ENCODE data around the gene RALGDS.
"Not testable (repeated sequence)": the region's sequence is repeated elsewhere in the genome, so short reads cannot be mapped to it uniquely, and the experiment has no call there.

The RALGDS gene

DNA sequence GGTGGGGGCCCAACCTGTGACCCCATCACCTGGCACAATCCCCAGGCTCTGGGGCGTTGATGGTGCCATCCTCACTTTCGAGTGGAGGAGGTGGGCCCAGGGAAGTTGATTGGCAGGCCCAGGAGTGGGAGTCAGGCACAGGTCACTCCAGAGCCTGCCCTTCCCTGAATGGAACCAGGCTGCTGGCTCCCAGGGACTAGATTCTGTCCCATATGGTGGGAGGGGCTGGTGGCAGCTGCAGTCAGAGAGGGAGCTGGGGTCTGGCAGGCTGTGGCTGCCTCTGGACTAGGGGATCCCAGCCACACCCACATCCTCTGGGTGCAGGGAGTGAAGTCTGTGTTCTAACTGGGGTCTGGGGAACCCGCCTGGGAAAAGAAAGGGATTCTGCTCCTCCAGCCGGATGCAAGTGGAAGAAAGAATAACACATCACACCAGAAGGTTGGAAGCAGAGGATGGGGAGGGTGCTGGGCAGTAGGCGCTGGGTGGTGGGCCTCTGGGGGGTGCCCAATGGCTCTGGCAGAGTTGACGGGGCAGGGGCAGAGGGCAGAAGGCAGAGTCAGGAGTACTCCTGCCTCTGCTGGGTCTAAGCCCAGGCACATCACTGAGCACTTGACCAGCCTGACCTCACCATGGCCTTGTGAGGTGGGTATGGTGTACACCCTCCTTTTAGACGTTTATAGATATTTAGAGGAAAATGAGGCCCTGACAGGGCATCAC, 33.5 kb downstream of the RALGDS start:
- DNase-seq (ENCODE audit: low read depth), result no peak

DNA sequence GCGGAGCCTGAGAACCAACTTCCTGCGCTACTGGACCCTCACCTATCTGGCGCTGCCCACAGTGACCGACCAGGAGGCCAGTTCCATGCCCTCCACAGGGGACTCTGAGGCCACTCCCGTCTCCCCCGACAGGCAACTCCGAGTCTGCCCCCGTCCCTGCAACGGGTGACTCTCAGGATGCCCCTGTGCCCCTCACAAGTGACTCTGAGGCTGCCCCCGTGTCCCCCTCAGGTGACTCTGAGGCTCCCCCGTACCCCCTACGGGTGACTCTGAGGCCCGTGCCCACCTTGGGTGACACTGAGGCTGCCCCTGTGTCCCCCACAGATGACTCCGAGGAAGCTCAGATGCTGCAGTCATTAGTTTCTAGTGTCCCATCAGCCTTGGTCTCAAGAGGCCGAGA, 34.1 kb downstream of the RALGDS start:
- DNase-seq (ENCODE audit: low read depth), result no peak

DNA sequence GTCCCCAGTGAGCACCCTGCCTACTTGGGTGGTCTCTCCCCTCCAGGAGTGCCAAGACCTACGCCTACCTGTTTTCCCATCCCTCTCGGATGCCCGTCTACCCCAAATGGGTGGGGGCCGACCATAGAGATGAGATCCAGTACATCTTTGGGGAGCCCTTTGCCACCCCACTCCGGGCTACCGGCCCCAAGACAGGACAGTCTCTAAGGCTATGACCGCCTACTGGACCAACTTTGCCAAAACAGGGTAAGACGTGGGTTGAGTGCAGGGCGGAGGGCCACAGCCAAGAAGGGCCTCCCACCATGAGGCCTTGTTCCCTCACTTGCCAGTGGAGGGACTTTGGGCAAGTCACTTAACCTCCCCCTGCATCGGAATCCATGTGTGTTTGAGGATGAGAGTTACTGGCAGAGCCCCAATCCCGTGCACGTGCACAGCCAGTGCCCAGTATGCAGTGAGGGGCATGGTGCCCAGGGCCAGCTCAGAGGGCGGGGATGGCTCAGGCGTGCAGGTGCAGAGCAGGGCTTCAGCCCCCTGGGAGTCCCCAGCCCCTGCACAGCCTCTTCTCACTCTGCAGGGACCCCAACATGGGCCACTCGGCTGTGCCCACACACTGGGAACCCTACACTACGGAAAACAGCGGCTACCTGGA, 34.7 kb downstream of the RALGDS start:
- not testable (repeated sequence) for DNase-seq (ENCODE audit: low read depth)

DNA sequence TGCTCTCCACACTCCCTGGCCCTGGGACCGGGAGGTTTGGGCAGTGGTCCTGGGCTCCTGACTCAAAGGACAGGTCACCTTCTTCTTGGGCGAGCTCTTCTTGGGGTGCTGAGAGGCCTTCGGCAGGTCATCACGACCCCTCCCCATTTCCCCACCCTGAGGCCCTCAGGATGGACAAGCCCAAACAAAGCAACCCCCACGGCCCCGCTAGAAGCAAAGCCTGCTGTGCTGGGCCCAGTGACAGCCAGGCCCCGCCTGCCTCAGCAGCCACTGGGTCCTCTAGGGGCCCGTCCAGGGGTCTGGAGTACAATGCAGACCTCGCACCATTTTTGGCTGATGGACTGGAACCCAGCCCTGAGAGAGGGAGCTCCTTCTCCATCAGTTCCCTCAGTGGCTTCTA, 37.4 kb downstream of the RALGDS start:
- not testable (repeated sequence) for DNase-seq (ENCODE audit: low read depth)

DNA sequence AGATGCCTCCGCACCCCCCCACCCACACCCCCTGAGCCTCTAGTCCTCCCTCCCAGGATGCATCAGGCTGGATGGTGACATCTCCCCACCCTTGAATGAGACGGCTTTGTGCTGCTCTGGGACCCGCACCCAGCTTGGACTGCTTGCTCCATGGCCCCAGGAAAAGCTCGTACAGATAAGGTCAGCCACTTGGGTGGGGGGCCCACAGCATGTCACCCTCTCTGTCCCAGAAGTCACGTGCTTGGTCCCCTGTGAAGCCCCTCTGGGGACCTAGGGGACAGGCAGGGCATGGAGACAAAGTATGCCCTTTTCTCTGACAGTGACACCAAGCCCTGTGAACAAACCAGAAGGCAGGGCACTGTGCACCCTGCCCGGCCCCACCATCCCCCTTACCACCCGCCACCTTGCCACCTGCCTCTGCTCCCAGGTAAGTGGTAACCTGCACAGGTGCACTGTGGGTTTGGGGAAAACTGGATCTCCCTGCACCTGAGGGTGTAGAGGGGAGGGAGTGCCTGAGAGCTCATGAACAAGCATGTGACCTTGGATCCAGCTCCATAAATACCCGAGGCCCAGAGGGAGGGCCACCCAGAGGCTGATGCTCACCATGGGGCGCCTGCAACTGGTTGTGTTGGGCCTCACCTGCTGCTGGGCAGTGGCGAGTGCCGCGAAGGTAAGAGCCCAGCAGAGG, 38.9 kb downstream of the RALGDS start:
- not testable (repeated sequence) for DNase-seq (ENCODE audit: low read depth)

DNA sequence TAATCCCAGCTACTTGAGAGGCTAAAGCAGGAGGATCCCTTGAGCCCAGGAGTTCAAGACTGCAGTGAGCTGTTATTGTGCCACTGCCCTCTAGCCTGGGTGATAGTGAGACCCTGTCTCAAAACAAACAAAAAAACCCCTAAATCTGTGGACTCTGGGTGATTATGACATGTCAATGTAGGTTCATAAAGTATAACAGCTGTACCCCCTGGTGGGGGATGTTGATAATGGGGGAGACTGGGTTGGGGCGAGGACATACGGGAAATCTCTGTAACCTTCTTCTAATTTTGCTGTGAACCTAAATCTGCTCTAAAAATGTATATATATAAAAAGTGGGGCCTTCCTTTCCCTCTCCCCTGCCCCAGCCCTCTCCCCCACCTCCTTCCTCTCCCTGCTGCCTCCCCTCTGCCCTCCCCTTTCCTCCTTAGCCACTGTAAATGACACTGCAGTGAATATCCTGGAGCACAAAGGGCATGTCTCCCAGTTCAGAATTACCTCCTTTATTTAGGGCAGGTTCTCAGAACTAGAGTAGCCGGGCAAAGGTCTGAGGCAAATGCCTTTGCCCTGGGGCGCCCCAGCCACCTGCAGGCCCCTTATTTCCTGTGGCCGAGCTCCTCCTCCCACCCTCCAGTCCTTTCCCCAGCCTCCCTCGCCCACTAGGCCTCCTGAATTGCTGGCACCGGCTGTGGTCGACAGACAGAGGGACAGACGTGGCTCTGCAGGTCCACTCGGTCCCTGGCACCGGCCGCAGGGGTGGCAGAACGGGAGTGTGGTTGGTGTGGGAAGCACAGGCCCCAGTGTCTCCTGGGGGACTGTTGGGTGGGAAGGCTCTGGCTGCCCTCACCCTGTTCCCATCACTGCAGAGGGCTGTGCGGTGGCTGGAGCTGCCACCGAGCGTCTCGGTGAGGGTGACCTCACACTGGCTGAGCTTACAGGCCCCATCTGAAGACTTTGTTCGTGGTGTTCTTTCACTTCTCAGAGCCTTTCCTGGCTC, 40.0 kb downstream of the RALGDS start:
- DNase-seq (ENCODE audit: low read depth), result not testable (repeated sequence)

DNA sequence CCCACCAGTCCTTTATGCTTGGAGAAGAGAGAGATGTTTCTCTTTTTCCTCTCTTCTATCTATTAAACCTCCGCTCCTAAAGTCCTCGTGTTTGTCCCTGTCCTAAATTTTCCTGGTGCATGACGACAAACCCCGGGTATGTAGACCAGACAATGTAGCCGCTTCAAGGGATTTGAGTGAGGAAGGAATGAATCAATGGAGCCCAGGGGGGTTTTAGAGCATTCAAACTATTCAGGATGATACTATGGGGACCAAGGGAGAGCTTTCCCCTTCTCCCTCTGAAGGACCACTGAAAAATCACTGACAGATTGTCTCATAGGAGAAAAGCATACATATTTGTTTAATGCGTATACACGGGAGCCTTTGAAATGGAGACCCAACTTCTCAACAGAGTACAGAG, 40.9 kb downstream of the RALGDS start:
- DNase-seq (ENCODE audit: low read depth), result no peak

DNA sequence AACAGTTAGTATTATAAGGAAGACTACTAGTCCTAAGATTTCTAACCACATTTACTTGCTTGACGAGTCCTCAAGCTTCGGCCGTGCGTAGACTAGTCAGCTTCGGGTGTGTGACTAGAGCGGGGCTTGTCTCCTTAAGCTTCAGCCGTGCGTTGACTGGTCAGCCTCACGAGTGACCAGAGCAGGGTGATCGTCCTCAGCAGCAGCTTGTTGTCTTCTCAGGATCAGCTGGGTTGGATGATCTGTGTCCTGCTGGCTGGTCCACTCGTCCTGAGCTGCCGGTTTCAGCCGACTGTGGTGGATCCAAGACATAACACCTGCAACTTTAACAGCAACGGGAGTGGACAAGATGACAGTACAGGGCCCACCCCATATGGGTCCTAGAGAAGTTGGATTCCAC, 42.6 kb downstream of the RALGDS start:
- DNase-seq (ENCODE audit: low read depth), result no peak

DNA sequence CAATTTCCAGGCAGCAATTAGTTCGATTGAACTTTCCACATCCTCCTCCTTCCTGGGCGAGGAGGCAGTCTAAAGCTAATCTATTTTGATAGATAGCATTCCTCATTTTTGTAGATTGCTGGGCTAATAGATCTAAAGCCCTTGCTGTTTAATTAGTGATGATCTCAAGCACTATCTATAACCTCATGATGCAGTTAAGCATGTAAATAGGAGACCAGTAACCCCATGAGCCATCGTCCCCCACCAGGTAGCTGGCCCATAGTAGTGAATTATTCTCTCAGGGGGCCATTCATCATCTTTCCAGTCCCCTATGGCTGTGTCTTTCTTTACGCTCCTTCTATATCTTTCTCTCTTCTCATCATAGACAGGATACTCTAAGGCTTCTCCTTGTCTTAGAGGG, 44.3 kb downstream of the RALGDS start:
- no peak for DNase-seq (ENCODE audit: low read depth)

DNA sequence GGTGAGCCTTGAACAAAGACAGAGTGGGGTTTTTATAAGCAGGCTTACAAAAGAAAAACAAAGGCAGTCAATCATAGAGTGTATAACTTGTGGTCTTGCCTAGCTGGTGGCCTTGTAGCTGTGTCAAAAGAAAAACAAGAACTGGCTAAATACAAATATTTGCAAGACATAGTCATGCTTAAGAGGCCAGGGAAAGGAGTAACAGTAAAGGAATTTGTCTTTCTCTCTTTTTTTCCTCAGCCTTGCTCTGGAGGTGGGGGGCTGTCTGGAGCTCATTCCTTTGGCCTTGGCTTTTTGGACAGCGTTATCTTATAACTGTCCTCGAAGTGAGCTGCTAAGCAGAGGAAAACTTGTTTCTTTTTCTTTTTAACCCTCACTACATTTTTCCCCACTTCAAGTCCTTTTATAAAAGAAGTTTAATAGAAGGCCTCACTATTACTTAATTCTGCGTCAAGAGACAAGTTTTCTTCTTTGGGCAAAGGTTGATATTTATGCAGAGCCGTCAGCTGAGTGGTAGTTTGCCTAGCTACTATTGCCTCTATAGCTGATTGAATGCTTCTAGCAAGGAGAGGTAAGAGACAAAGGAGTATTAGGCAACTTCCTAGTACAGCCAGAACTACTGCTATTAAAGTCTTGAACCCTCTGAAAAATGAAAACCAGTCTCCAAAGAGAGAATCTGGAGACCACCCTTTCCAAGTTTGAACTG, 45.0 kb downstream of the RALGDS start:
- DNase-seq (ENCODE audit: low read depth), result peak; percentile 94

DNA sequence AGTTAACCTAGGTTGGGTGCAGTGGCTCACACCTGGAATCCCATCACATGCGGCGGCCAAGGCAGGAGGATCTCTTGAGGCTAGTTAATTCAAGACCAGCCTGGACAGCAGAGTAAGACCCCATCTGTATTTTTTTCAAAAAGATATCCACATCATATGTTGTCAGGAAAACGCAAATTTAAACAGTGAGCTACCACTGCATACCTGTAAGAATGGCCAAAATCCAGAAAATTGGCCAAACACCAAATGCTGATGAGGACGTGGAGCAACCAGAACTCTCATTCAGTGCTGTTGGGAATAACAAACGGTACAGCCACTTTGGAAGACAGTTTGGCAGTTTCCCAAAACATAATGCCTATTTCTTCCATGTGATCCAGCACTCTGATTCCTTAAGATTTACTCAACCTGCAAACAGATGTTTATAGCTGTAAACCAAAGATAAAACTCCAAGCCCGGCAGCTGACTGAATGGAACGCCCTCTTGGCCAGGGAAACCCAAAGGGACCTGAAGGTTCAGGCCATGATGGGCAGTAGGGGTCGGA, 46.9 kb downstream of the RALGDS start:
- peak; percentile 80 for DNase-seq (ENCODE audit: low read depth)

DNA sequence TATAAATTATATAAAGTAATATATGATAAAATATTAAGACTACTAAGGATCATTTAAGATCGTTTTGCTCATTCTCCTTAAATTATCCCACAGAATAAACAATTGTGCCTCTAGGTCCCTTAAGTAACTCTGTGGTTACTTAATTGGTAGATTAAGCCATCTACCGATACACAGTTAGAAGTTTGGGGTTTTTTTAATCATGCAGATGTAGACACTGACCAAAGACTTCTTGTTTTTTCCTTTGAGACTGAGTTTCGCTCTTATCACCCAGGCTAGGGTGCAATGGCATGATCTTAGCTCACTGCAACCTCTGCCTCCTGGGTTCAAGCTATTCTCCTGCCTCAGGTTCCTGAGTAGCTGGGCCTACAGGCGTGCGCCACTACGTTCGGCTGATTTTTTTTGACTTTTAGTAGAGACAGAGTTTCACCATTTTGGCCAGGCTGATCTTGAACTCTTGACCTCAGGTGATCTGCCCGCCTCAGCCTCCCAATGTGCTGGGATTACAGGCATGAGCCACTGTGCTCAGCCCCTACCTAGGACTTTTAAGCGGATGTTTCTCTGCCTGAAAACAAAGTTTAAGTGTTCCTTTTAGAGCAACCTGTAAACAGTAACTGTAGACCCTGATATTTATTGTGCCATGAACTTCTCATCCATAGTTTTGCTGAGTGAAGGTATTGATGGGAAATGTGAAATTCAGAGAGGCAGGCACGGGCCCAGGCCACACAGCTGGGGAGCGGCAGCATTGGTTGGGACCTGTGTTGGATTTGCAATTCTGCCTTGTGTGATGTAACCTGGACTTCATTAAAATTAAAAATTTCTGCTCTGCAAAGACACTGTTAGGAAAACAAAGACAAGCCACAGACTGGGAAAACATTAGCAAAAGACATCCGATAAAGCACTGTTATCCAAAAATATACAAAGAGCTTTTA, 47.7 kb downstream of the RALGDS start:
- no peak for DNase-seq (ENCODE audit: low read depth)

DNA sequence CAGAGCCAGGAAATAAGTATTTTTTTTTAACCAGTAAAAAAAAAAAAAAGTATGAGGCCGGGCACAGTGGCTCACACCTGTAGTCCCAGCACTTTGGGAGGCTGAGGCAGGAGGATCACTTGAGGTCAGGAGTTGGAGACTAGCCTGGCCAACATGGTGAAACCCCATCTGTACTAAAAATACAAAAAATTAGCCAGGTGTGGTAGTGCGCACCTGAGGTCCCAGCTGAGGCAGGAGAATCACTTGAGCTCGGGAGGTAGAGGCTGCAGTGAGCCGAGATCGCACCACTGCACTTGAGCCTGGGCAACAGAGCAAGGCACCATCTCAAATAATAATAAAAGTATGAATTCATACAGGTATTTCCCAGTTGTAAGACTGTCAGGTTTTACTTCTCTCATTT, 48.8 kb downstream of the RALGDS start:
- DNase-seq (ENCODE audit: low read depth), result not testable (repeated sequence)

DNA sequence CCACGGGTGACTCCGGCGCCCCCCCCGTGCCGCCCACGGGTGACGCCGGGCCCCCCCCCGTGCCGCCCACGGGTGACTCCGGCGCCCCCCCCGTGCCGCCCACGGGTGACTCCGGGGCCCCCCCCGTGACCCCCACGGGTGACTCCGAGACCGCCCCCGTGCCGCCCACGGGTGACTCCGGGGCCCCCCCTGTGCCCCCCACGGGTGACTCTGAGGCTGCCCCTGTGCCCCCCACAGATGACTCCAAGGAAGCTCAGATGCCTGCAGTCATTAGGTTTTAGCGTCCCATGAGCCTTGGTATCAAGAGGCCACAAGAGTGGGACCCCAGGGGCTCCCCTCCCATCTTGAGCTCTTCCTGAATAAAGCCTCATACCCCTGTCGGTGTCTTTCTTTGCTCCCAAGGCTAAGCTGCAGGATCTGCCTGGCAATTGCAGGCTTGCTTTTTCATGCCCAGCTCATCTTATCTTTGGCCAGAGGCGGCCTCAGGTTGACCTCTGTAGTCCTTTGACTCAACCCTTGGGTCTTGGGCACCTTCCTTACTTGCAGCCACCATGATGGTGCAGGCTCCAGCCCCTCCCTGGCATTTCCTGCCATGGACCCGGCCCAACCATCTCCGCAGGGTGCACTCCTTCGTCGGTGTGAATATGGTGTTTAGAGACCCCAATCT, 49.4 kb downstream of the RALGDS start:
- DNase-seq (ENCODE audit: low read depth), result no peak

DNA sequence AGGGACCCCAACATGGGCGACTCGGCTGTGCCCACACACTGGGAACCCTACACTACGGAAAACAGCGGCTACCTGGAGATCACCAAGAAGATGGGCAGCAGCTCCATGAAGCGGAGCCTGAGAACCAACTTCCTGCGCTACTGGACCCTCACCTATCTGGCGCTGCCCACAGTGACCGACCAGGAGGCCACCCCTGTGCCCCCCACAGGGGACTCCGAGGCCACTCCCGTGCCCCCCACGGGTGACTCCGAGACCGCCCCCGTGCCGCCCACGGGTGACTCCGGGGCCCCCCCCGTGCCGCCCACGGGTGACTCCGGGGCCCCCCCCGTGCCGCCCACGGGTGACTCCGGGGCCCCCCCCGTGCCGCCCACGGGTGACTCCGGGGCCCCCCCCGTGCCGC, 50.1 kb downstream of the RALGDS start:
- DNase-seq (ENCODE audit: low read depth), result not testable (repeated sequence)

DNA sequence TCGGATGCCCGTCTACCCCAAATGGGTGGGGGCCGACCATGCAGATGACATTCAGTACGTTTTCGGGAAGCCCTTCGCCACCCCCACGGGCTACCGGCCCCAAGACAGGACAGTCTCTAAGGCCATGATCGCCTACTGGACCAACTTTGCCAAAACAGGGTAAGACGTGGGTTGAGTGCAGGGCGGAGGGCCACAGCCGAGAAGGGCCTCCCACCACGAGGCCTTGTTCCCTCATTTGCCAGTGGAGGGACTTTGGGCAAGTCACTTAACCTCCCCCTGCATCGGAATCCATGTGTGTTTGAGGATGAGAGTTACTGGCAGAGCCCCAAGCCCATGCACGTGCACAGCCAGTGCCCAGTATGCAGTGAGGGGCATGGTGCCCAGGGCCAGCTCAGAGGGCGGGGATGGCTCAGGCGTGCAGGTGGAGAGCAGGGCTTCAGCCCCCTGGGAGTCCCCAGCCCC, 50.5 kb downstream of the RALGDS start:
- DNase-seq (ENCODE audit: low read depth), result not testable (repeated sequence)

DNA sequence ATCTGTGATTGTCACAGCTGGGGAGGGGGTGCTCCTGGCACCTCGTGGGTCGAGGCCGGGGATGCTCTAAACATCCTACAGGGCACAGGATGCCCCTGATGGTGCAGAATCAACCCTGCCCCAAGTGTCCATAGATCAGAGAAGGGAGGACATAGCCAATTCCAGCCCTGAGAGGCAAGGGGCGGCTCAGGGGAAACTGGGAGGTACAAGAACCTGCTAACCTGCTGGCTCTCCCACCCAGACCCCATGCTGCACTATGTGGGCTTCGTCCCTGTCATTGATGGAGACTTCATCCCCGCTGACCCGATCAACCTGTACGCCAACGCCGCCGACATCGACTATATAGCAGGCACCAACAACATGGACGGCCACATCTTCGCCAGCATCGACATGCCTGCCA, 52.6 kb downstream of the RALGDS start:
- DNase-seq (ENCODE audit: low read depth), result not testable (repeated sequence)

DNA sequence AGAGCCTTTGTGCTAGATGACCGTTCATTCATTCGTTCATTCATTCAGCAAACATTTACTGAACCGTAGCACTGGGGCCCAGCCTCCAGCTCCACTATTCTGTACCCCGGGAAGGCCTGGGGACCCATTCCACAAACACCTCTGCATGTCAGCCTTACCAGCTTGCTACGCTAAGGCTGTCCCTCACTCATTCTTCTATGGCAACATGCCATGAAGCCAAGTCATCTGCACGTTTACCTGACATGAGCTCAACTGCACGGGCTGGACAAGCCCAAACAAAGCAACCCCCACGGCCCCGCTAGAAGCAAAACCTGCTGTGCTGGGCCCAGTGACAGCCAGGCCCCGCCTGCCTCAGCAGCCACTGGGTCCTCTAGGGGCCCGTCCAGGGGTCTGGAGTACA, 53.2 kb downstream of the RALGDS start:
- DNase-seq (ENCODE audit: low read depth), result no peak

DNA sequence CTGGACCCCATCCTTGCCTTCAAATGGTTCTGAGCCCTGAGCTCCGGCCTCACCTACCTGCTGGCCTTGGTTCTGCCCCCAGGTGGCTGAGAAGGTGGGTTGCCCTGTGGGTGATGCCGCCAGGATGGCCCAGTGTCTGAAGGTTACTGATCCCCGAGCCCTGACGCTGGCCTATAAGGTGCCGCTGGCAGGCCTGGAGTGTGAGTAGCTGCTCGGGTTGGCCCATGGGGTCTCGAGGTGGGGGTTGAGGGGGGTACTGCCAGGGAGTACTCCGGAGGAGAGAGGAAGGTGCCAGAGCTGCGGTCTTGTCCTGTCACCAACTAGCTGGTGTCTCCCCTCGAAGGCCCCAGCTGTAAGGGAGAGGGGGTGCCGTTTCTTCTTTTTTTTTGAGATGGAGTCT, 54.0 kb downstream of the RALGDS start:
- DNase-seq (ENCODE audit: low read depth), result no peak
